GM19324 (cell line): ENCODE results near the gene TM4SF5.
A peak's percentile ranks its signal among the peaks of the same experiment; 100 is the strongest.

ENCODE experiments used
- ATAC-seq: cut with Tn5 transposase; IDR thresholded peaks from one replicate; pipeline ENCODE4 v1.9.1; 2021; ENCODE audit warnings: mild to moderate bottlenecking, moderate library complexity; ENCODE audit not compliant: unreplicated experiment, low FRiP score

Gene TM4SF5

GRCh38 chr17:4788807-4789700, 17.4 kb downstream of the TM4SF5 start, which contains the start of gene GLTPD2:
Gene GLTPD2, plus strand, starts transcription at chr17:4788964. Its CDS starts 48 bp downstream, at chr17:4789012.
- no peak for ATAC-seq

GRCh38 chr17:4789701-4789950, 17.9 kb downstream of the TM4SF5 start:
- ATAC-seq, result no peak

GRCh38 chr17:4789951-4790704, 18.4 kb downstream of the TM4SF5 start:
- peak; percentile 87 for ATAC-seq

GRCh38 chr17:4790705-4791088, 19.0 kb downstream of the TM4SF5 start:
- no peak for ATAC-seq

- no peak for ATAC-seq
Observed at GRCh38 chr17:4795168-4795567, 23.5 kb downstream of the TM4SF5 start.

GRCh38 chr17:4796552-4796920, 24.9 kb downstream of the TM4SF5 start:
- ATAC-seq, result no peak

- ATAC-seq, result no peak
Observed at GRCh38 chr17:4800462-4801196, 28.9 kb downstream of the TM4SF5 start.

- no peak for ATAC-seq
Observed at GRCh38 chr17:4802228-4802627, 30.5 kb downstream of the TM4SF5 start, which contains the start of gene C17orf114. Gene C17orf114, minus strand, starts transcription at chr17:4802328.

- no peak for ATAC-seq
Observed at GRCh38 chr17:4806456-4806776, 34.7 kb downstream of the TM4SF5 start.

- ATAC-seq, result peak; percentile 95
Observed at GRCh38 chr17:4806777-4807604, 35.3 kb downstream of the TM4SF5 start, which contains the start of gene PLD2. Gene PLD2, plus strand, starts transcription at chr17:4807152. Its CDS starts 621 bp downstream, at chr17:4807773.

GRCh38 chr17:4807605-4808377, 36.1 kb downstream of the TM4SF5 start:
- no peak for ATAC-seq

- no peak for ATAC-seq
Observed at GRCh38 chr17:4808378-4808767, 36.7 kb downstream of the TM4SF5 start.

- ATAC-seq, result no peak
Observed at GRCh38 chr17:4810696-4811290, 39.1 kb downstream of the TM4SF5 start.

GRCh38 chr17:4811471-4811870, 39.8 kb downstream of the TM4SF5 start:
- ATAC-seq, result no peak

- no peak for ATAC-seq
Observed at GRCh38 chr17:4812690-4813089, 41.0 kb downstream of the TM4SF5 start.

- no peak for ATAC-seq
Observed at GRCh38 chr17:4815043-4815675, 43.5 kb downstream of the TM4SF5 start.

GRCh38 chr17:4816826-4817225, 45.1 kb downstream of the TM4SF5 start:
- no peak for ATAC-seq

- no peak for ATAC-seq
Observed at GRCh38 chr17:4818276-4818675, 46.6 kb downstream of the TM4SF5 start.

GRCh38 chr17:4822835-4823234, 51.1 kb downstream of the TM4SF5 start:
- no peak for ATAC-seq
